Uterus (tissue), 2 donors: ENCODE data around the gene ATP8A2.

Experiments used
- CTCF ChIP-seq, 4 experiments: fragments of 200-600 bp in 2 of 4; fragments of 450-650 bp in 2 of 4; sonication (generic) in 2 of 4; IDR thresholded peaks; one replicate each; pipeline ENCODE4 v1.5.1; 2016 to 2019; ENCODE audit warnings: antibody characterized with exemption in 4 of 4, mild to moderate bottlenecking in 2 of 4, moderate library complexity in 1 of 4
- POLR2A ChIP-seq, 2 donors: fragments of 450-650 bp; IDR thresholded peaks; one replicate each; pipeline ENCODE4 v1.6.1; 2016; ENCODE audit warnings: antibody characterized with exemption in 2 of 2, mild to moderate bottlenecking in 1 of 2, moderate library complexity in 1 of 2

GRCh38 chr13:25394402-25395060 lies 22.8 kb downstream of the ATP8A2 start:
- no peak for TF ChIP-seq CTCF (IDR thresholded peaks at IDR 0.05)
- no peak for TF ChIP-seq POLR2A (IDR thresholded peaks at IDR 0.05)
